ENCODE results near the gene GLRA1. TPM values are rescaled to one million over a fixed set of nuclear protein-coding genes. Genes with fewer than 3 reads are reported as not detected.

The GLRA1 gene
- total RNA-seq, 1 donor from 2014 or later, result not detected

DNA sequence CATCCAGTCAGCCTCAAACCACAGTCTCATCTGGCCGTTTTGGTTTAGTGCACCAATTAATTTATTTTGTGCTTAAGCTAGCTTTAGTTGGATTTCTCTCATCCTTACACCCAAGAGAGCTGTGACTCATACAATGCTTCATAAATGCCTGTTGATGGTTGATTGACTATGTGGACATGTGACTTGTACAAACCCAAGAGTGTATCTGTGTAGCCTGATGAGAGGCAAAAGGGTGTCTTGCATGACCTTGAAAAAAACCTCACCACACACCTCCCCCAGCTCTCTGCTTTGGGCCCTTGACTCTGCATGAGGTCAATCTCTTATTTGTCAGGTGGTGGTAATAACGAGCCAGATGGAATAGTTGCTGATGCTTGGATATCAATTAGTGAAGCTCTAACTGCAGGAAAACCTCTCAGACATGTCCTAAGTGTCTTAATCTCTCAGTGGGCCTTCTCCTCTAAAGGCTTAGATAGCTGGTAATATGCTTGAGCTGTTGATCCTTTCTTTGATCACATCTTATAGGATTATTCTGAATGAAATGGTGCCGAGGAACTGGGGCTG is 10.6 kb upstream of the GLRA1 start:
- no peak for DNase-seq (ENCODE audit: low spot score in 2 of 2)
- Histone ChIP-seq H3K9me3 (peaks cover 9 to 20% of the 10 kb centered on the region in 2 donors), H3K36me3 (no peaks in the 10 kb centered on the region), H3K4me1 (no peaks in the 10 kb centered on the region), H3K4me3 (no peak overlapping the region), H3K27ac (no peak overlapping the region), H3K27me3 (no peaks in the 10 kb centered on the region)
- intact Hi-C loops (cut with DNase I), result no loop called here
- TF ChIP-seq, protein P1, sequence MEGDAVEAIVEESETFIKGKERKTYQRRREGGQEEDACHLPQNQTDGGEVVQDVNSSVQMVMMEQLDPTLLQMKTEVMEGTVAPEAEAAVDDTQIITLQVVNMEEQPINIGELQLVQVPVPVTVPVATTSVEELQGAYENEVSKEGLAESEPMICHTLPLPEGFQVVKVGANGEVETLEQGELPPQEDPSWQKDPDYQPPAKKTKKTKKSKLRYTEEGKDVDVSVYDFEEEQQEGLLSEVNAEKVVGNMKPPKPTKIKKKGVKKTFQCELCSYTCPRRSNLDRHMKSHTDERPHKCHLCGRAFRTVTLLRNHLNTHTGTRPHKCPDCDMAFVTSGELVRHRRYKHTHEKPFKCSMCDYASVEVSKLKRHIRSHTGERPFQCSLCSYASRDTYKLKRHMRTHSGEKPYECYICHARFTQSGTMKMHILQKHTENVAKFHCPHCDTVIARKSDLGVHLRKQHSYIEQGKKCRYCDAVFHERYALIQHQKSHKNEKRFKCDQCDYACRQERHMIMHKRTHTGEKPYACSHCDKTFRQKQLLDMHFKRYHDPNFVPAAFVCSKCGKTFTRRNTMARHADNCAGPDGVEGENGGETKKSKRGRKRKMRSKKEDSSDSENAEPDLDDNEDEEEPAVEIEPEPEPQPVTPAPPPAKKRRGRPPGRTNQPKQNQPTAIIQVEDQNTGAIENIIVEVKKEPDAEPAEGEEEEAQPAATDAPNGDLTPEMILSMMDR (IDR thresholded peaks at IDR 0.05), result no peak

DNA sequence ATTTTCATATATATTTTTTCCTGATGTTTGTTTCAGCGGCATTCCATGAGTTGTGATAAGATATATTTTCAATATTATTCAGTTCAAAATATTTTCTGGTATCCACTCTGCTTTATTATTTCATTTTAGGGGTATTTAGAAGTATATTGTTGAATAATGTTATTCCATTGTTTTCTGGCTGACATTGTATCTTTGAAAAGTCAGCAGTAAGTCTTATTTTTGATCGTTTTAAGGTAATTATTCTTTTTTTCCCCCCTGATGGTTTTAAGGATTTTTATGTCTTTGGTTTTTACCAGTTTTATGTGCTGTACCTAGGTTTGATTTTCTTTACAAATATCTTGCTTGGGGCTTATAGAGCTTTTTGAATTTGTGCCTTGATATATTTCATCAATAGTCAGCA is 6.6 kb upstream of the GLRA1 start:
- Histone ChIP-seq H3K36me3 (no peaks in the 10 kb centered on the region), H3K4me3 (no peak overlapping the region), H3K4me1 (no peaks in the 10 kb centered on the region), H3K27ac (no peak overlapping the region), H3K9me3 (peaks cover 9 to 20% of the 10 kb centered on the region in 2 donors), H3K27me3 (no peaks in the 10 kb centered on the region)
- DNase-seq (ENCODE audit: low spot score in 2 of 2), result no peak
- intact Hi-C loops (cut with DNase I), result no loop called here
- TF ChIP-seq, protein P1 (IDR thresholded peaks at IDR 0.05), result no peak

DNA sequence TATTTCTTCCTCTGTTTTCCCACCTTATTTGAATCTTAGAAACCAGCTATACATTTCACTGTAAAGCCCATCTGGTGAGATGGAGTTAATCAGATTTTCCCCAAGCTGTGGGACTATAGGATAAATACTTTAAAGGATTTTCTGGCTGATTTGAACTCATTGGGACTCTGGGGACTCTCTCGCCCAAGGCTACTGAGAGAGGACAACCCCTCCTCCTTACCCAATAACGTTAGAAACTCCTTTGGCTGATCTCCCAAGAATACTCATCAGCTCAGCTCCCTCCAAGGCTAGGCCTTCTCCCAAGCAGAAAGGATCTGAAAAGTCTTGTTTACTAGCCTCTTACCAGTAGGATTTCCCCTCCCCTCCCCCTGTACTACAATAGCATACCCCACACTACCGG is 1.5 kb upstream of the GLRA1 start:
- Histone ChIP-seq H3K27ac (no peak overlapping the region), H3K9me3 (peaks cover 4 to 8% of the 10 kb centered on the region in 2 donors), H3K4me1 (no peaks in the 10 kb centered on the region), H3K27me3 (peaks cover 4% of the 10 kb centered on the region), H3K4me3 (no peak overlapping the region), H3K36me3 (no peaks in the 10 kb centered on the region)
- intact Hi-C loops (cut with DNase I), result no loop called here
- TF ChIP-seq, protein P1 (IDR thresholded peaks at IDR 0.05), result no peak
- DNase-seq (ENCODE audit: low spot score in 2 of 2), result no peak

DNA sequence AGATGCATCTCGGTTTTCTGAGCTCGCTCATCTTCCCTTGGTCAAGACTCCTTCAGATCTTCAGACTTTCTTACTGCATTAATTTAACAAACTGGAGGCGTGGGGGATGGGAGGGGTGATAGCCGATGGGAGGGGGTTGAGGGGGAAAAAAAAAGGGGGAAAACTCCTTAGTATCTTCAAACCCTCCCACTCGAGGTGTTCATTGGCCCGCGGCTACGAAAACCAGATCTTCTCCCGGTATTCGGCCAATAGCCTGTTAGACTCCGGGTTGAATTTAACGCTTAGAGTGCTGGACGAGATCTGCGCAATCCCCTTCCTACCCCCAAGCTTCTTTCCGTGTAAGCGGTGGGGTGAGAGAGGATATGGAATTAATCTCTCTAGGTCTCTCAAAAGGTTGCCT is 689 bp upstream of the GLRA1 start:
- intact Hi-C loops (cut with DNase I), result no loop called here
- no peak for DNase-seq (ENCODE audit: low spot score in 2 of 2)
- TF ChIP-seq, protein P1 (IDR thresholded peaks at IDR 0.05), result no peak
- Histone ChIP-seq H3K27me3 (peaks cover 4% of the 10 kb centered on the region), H3K9me3 (no peaks in the 10 kb centered on the region), H3K27ac (no peak overlapping the region), H3K4me3 (no peak overlapping the region), H3K36me3 (no peaks in the 10 kb centered on the region), H3K4me1 (no peaks in the 10 kb centered on the region)

DNA sequence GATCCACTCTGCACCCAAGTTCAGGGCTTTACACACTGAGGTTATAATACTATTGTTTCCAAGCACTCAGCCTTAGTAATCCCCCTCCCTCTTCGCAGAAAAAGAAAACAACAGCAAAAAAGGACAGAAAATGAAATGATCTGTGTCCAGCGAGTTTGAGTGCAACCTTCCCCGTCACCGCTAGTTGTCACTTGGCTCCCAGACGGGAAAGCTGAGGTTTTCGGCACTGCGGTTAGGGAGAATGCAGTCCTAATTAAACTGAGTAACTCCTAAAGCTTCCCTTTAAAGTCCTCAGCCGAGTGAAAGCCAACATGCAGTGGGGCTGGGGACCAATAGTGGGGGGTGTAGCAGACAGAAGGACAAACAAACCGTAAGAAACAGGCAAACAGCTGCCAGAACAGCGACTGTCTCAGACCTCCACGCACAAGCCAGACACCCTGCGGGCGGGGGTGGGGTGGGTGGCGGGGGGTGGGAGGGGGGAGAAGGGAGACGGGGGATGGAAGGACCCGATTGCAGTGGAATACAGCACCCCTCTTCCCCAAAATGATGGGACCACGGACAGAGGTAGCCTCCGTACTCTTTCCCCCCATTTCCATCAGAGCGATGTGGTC is 680 bp downstream of the GLRA1 start:
- Histone ChIP-seq H3K27me3 (peaks cover 4% of the 10 kb centered on the region), H3K9me3 (no peaks in the 10 kb centered on the region), H3K27ac (no peak overlapping the region), H3K4me1 (no peaks in the 10 kb centered on the region), H3K4me3 (no peak overlapping the region), H3K36me3 (no peaks in the 10 kb centered on the region)
- TF ChIP-seq, protein P1 (IDR thresholded peaks at IDR 0.05), result no peak
- intact Hi-C loops (cut with DNase I), result no loop called here
- no peak for DNase-seq (ENCODE audit: low spot score in 2 of 2)
